B cell (primary cell): ENCODE results near the gene COL5A2. TPM values are rescaled to one million over a fixed set of nuclear protein-coding genes. Genes with fewer than 3 reads are reported as not detected.

Source experiments
- ATAC-seq: fragments of 200-7000 bp; cut with Tn5 transposase; one replicate; pipeline ENCODE4 v1.10.0; 2021; ENCODE audit warnings: low read depth, mild to moderate bottlenecking, moderate number of reproducible peaks, moderate library complexity
- CTCF ChIA-PET: fragments of 350-600 bp; sonication (Branson Sonifier 250); formaldehyde crosslinking; loops from one replicate; lab custom pipeline; 2021; ENCODE audit warnings: antibody characterized with exemption, inconsistent platforms; lab: Charles Lee
- POLR2A ChIA-PET: fragments of 350-600 bp; sonication (Branson Sonifier 250); formaldehyde crosslinking; loops from one replicate; lab custom pipeline; 2021; ENCODE audit warnings: antibody characterized with exemption; lab: Charles Lee
- DNase-seq: peaks from one replicate; pipeline ENCODE4 v3.0.0; 2013
- H2AFZ ChIP-seq: 2 replicates; pipeline ENCODE4 v1.6.1; 2012; ENCODE audit warnings: mild to moderate bottlenecking, low read depth, low read length; ENCODE audit not compliant: insufficient read depth, poor library complexity, severe bottlenecking
- H3K27ac ChIP-seq, 2 donors: 1 replicate in 1 of 2; 2 replicates in 1 of 2; pipeline ENCODE4 v1.5.1; 2012 to 2013; ENCODE audit warnings: low read length in 2 of 2, mild to moderate bottlenecking in 2 of 2, moderate library complexity in 1 of 2
- H3K27me3 ChIP-seq, 4 experiments: fragments of 200-600 bp in 1 of 4; sonication (generic) in 1 of 4; replicated peaks in 1 of 4; 1 replicate in 2 of 4; 2 replicates in 2 of 4; pipeline versions ENCODE4 v1.6.1 to v1.7.0; 2013 to 2016; ENCODE audit warnings: low read length in 3 of 4, mild to moderate bottlenecking in 2 of 4, mixed read lengths in 1 of 4, moderate library complexity in 1 of 4; ENCODE audit not compliant: insufficient read depth in 4 of 4, control insufficient read depth in 3 of 4; ENCODE audit errors: control extremely low read depth in 1 of 4
- H3K36me3 ChIP-seq, 2 experiments: replicated peaks in 1 of 2; 1 replicate in 1 of 2; 2 replicates in 1 of 2; pipeline versions ENCODE4 v1.6.1 to v1.7.1; 2013; ENCODE audit warnings: low read length in 1 of 2; ENCODE audit not compliant: insufficient read depth in 2 of 2, control insufficient read depth in 1 of 2; ENCODE audit errors: control extremely low read depth in 1 of 2, extremely low read depth in 1 of 2
- H3K4me1 ChIP-seq, 2 donors: fragments of 200-600 bp in 1 of 2; sonication (generic) in 1 of 2; 1 replicate in 1 of 2; 2 replicates in 1 of 2; pipeline versions ENCODE4 v1.5.1 to v1.6.1; 2013 to 2017; ENCODE audit warnings: low read length in 2 of 2; ENCODE audit not compliant: control insufficient read depth in 2 of 2, insufficient read depth in 2 of 2
- H3K4me2 ChIP-seq: replicated peaks from 2 replicates; pipeline ENCODE3; 2012; ENCODE audit warnings: mild to moderate bottlenecking, low read depth, low read length; ENCODE audit not compliant: poor library complexity, severe bottlenecking
- H3K4me3 ChIP-seq, 5 experiments: fragments of 200-600 bp in 1 of 5; sonication (generic) in 1 of 5; 1 replicate in 3 of 5; 2 replicates in 2 of 5; pipeline versions ENCODE4 v1.5.1 to v1.7.0; 2011 to 2016; ENCODE audit warnings: low read length in 4 of 5, mild to moderate bottlenecking in 4 of 5, low read depth in 2 of 5, control low read depth in 1 of 5, moderate library complexity in 1 of 5; ENCODE audit not compliant: insufficient read depth in 1 of 5; ENCODE audit errors: control extremely low read depth in 1 of 5, extremely low read depth in 1 of 5
- H3K79me2 ChIP-seq: fragments of 200-600 bp; sonication (generic); one replicate; pipeline ENCODE4 v1.6.0; 2016; ENCODE audit warnings: low read length; ENCODE audit not compliant: control insufficient read depth, insufficient read depth
- H3K9ac ChIP-seq: fragments of 200-600 bp; sonication (generic); 2 replicates; pipeline ENCODE4 v1.6.1; 2017; ENCODE audit warnings: mild to moderate bottlenecking, low read length, moderate library complexity
- H3K9me3 ChIP-seq, 3 donors: one replicate each; pipeline versions ENCODE4 v1.6.1 to v1.7.1; 2013; ENCODE audit warnings: low read length in 2 of 3; ENCODE audit not compliant: control insufficient read depth in 2 of 3, insufficient read depth in 1 of 3; ENCODE audit errors: control extremely low read depth in 1 of 3
- H4K20me1 ChIP-seq: 2 replicates; pipeline ENCODE4 v1.6.0; 2012; ENCODE audit warnings: mild to moderate bottlenecking, low read length; ENCODE audit not compliant: insufficient read depth, control insufficient read depth, poor library complexity, severe bottlenecking
- H3K27ac Mint-ChIP-seq: one replicate; pipeline ENCODE4 v1.8.0; 2021; ENCODE audit warnings: mixed read lengths
- H3K27me3 Mint-ChIP-seq: one replicate; pipeline ENCODE4 v1.8.0; 2021; ENCODE audit warnings: mixed read lengths
- H3K4me1 Mint-ChIP-seq: one replicate; pipeline ENCODE4 v1.8.0; 2021; ENCODE audit warnings: mixed read lengths
- H3K4me3 Mint-ChIP-seq: one replicate; pipeline ENCODE4 v1.8.0; 2021; ENCODE audit warnings: mixed read lengths
- H3K9me3 Mint-ChIP-seq: one replicate; pipeline ENCODE4 v1.8.0; 2022; ENCODE audit warnings: mixed read lengths; ENCODE audit not compliant: insufficient read depth
- EZH2 ChIP-seq: IDR thresholded peaks from 2 replicates; pipeline ENCODE4 v1.6.1; 2012; ENCODE audit warnings: borderline replicate concordance, low read depth, mild to moderate bottlenecking, moderate library complexity, low read length; ENCODE audit not compliant: insufficient read depth, poor library complexity, severe bottlenecking
- WGBS: methylation state at CpG from one replicate; pipeline ENCODE4 v1.1.5; 2013; ENCODE audit warnings: missing lambda C conversion rate; ENCODE audit not compliant: insufficient coverage; 5-methylcytosine and 5-hydroxymethylcytosine counted together
- intact Hi-C: fragments of 100-400 bp; cut with micrococcal nuclease; formaldehyde crosslinking; loops from one replicate; pipeline ENCODE4 v1.10.0; 2022
- polyA plus RNA-seq: library from polyadenylated mRNA; depleted of rRNA; stranded (reverse); fragments of >200 nt; gene quantifications from 2 replicates; pipeline ENCODE4 v1.2.3, GENCODE V29; 2012
- total RNA-seq, 2 donors: library from RNA; stranded (reverse); fragments of 120-200 nt in 1 of 2; gene quantifications; 1 replicate in 1 of 2; 2 replicates in 1 of 2; pipeline versions ENCODE4 v1.2.3 to v1.2.4, GENCODE V29; 2013 to 2022
- TF ChIP-seq, protein P1 (sequence below): fragments of 200-600 bp; IDR thresholded peaks from one replicate; pipeline ENCODE4 v1.8.0; 2022; ENCODE audit warnings: antibody characterized with exemption, mild to moderate bottlenecking

Gene COL5A2
- total and polyA plus RNA-seq, 2 donors (not counting 1 experiment from before 2014, with no cell fraction given), result 0.44 to 0.45 TPM

DNA sequence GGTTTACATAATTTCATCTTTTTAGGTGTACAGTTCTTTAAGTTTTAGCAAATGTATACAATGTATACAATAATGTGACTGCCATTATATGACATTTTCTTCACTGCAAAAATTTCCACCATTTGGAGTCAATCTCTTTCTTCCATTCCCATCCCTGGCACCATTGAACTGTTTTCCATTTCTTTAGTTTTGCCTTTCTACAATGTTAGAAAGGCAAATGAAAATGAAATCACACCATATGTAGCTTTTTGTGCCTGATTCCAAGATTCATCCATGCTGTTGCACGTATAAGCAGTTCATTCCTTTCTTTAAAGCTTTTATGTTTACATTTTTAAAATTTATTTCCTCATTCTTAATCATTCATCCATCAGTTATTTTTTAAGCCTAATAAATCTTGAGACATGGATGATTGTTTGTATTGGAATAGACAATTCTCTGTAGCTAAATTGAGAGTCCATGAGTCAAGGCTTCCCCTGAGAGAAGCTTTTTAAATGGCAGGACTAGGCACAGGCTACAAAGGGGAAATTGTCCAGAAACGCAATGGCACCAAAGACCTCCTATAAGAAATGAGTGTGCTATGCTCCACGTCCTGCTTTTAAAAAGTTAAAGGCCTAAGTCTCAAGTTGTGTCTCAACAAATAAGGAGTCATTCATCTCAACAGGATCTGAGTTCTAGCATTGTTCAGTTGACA is 8.7 kb upstream of the COL5A2 start:
- Histone ChIP-seq H4K20me1 (no peaks in the 10 kb centered on the region), H2AFZ (no peak overlapping the region), H3K36me3 (no peaks in the 10 kb centered on the region), H3K27ac (no peak overlapping the region), H3K4me1 (no peaks in the 10 kb centered on the region), H3K9me3 (no peaks in the 10 kb centered on the region), H3K4me2 (no peak overlapping the region), H3K79me2 (no peaks in the 10 kb centered on the region), H3K9ac (no peak overlapping the region), H3K4me3 (no peak overlapping the region), H3K27me3 (no peaks in the 10 kb centered on the region)
- TF ChIP-seq EZH2, result no peak
- TF ChIP-seq, protein P1, sequence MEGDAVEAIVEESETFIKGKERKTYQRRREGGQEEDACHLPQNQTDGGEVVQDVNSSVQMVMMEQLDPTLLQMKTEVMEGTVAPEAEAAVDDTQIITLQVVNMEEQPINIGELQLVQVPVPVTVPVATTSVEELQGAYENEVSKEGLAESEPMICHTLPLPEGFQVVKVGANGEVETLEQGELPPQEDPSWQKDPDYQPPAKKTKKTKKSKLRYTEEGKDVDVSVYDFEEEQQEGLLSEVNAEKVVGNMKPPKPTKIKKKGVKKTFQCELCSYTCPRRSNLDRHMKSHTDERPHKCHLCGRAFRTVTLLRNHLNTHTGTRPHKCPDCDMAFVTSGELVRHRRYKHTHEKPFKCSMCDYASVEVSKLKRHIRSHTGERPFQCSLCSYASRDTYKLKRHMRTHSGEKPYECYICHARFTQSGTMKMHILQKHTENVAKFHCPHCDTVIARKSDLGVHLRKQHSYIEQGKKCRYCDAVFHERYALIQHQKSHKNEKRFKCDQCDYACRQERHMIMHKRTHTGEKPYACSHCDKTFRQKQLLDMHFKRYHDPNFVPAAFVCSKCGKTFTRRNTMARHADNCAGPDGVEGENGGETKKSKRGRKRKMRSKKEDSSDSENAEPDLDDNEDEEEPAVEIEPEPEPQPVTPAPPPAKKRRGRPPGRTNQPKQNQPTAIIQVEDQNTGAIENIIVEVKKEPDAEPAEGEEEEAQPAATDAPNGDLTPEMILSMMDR, result no peak
- Mint-ChIP-seq H3K9me3 (no peaks in the 10 kb centered on the region), H3K27me3 (peaks cover 3% of the 10 kb centered on the region), H3K4me1 (no peaks in the 10 kb centered on the region), H3K4me3 (no peak overlapping the region), H3K27ac (no peak overlapping the region)
- intact Hi-C loops, result no loop called here
- WGBS, result 100% methylated on average over 2 of the region's 3 CpGs
- DNase-seq (no peak), ATAC-seq (no peak)
- ChIA-PET CTCF (no interaction called here), POLR2A (no interaction called here)

DNA sequence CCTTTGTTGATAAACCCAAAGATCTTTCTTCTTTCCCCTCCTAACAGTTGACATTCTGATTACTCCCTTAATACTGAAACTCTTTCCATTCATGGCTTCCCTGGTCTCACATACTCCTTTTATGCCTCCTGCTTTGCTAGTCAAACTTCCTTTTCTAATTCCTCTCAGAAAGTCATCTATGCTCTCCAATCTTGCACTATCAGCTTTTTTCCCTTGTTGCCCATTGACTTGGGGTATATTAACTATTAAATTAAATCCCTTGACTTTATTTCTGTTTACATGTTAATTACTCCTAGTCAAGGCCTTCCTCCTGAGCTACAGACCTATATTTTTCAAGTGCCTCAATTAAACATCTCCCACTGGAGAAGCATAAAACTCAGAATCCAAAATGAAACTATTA is 3.6 kb upstream of the COL5A2 start:
- DNase-seq (no peak), ATAC-seq (no peak)
- Mint-ChIP-seq H3K4me1 (no peaks in the 10 kb centered on the region), H3K4me3 (no peak overlapping the region), H3K27ac (no peak overlapping the region), H3K9me3 (no peaks in the 10 kb centered on the region), H3K27me3 (peaks cover 19% of the 10 kb centered on the region)
- Histone ChIP-seq H3K9me3 (no peaks in the 10 kb centered on the region), H3K4me3 (no peak overlapping the region), H3K4me2 (no peak overlapping the region), H3K27ac (no peak overlapping the region), H4K20me1 (no peaks in the 10 kb centered on the region), H2AFZ (no peak overlapping the region), H3K79me2 (no peaks in the 10 kb centered on the region), H3K27me3 (peaks cover 0 to 3% (median 0%) of the 10 kb centered on the region in 4 experiments), H3K4me1 (no peaks in the 10 kb centered on the region), H3K36me3 (no peaks in the 10 kb centered on the region), H3K9ac (no peak overlapping the region)
- ChIA-PET CTCF (no interaction called here), POLR2A (no interaction called here)
- intact Hi-C loops, result no loop called here
- no peak for TF ChIP-seq EZH2
- TF ChIP-seq, protein P1, result no peak
